SW480 (cell line): ENCODE measurements around the gene GRK6.

Experiments used
- DNase-seq: peaks from one replicate; pipeline ENCODE4 v3.0.0-alpha.2; 2016; ENCODE audit warnings: low spot score

Gene GRK6

GRCh38 chr5:177440990-177441780 lies 14.7 kb downstream of the GRK6 start:
- no peak for DNase-seq

GRCh38 chr5:177442066-177442826 lies 15.8 kb downstream of the GRK6 start:
- peak; percentile 90 for DNase-seq

GRCh38 chr5:177443144-177443983 lies 16.9 kb downstream of the GRK6 start:
- no peak for DNase-seq

GRCh38 chr5:177444106-177445051 lies 17.9 kb downstream of the GRK6 start:
- no peak for DNase-seq

GRCh38 chr5:177445052-177445916 lies 18.8 kb downstream of the GRK6 start:
- no peak for DNase-seq

- DNase-seq: no peak
Observed at GRCh38 chr5:177445917-177446199, 19.4 kb downstream of the GRK6 start.

- peak; percentile 76 for DNase-seq
Observed at GRCh38 chr5:177446200-177447065, 20.0 kb downstream of the GRK6 start, which contains the start of gene PRR7. Gene PRR7 (plus strand): TSS chr5:177446814. CDS start chr5:177455068, 8,254 bp downstream.

- peak; percentile 87 for DNase-seq
Observed at GRCh38 chr5:177447066-177447610, 20.7 kb downstream of the GRK6 start.

- peak; percentile 99 for DNase-seq
Observed at GRCh38 chr5:177447611-177448243, 21.3 kb downstream of the GRK6 start.

- DNase-seq: no peak
Observed at GRCh38 chr5:177448244-177448950, 21.9 kb downstream of the GRK6 start.

GRCh38 chr5:177449140-177450061 lies 22.9 kb downstream of the GRK6 start:
- DNase-seq: no peak

GRCh38 chr5:177450667-177451424 lies 24.4 kb downstream of the GRK6 start:
- DNase-seq: no peak

- DNase-seq: no peak
Observed at GRCh38 chr5:177452688-177453638, 26.5 kb downstream of the GRK6 start.

GRCh38 chr5:177453852-177454396 lies 27.4 kb downstream of the GRK6 start:
- DNase-seq: no peak
